ENCODE measurements around the gene CAPN12. TPM values are rescaled to one million over a fixed set of nuclear protein-coding genes. Genes with fewer than 3 reads are reported as not detected.

CAPN12 gene
- total RNA-seq, 1 experiment from 2014 or later, result 0.69 TPM

- H3K4me1 ChIP-seq (ENCODE audit: insufficient read depth, low read length, poor library complexity, severe bottlenecking), result no peaks in the 10 kb centered on the region
- POLR2A ChIA-PET (ENCODE audit: low non-redundant PET), result no interaction called here
- H3K4me3 ChIP-seq (ENCODE audit: low read depth, low read length, poor library complexity, severe bottlenecking), result no peak overlapping the region
- no peaks in the 10 kb centered on the region for H3K9me3 ChIP-seq (ENCODE audit: low read depth, low read length, poor library complexity, severe bottlenecking)
- no peaks in the 10 kb centered on the region for H3K27me3 ChIP-seq (replicated peaks; ENCODE audit: insufficient read depth, low read depth, low read length, poor library complexity)
- no peak overlapping the region for H3K27ac ChIP-seq (ENCODE audit: low read depth, low read length, poor library complexity, severe bottlenecking)
- no peak for DNase-seq (ENCODE audit: low spot score)
- no TSS peak for BruUV-seq (replicated peaks)
- intact Hi-C loops (cut with micrococcal nuclease; ENCODE audit: unreplicated experiment), result no loop called here
- H3K36me3 ChIP-seq (ENCODE audit: insufficient read depth, low read length, poor library complexity, severe bottlenecking), result no peaks in the 10 kb centered on the region
- CTCF ChIA-PET, result no interaction called here
- TF ChIP-seq CTCF (conservative IDR thresholded peaks at IDR 0.05; ENCODE audit: low read depth, low read length) (no peak), EZH2 (IDR thresholded peaks at IDR 0.05; ENCODE audit: borderline replicate concordance, low read depth, low read length, poor library complexity, severe bottlenecking) (no peak)
These were observed 1.4 kb downstream of the CAPN12 start for GRCh38 chr19:38742906-38743305.

DNA sequence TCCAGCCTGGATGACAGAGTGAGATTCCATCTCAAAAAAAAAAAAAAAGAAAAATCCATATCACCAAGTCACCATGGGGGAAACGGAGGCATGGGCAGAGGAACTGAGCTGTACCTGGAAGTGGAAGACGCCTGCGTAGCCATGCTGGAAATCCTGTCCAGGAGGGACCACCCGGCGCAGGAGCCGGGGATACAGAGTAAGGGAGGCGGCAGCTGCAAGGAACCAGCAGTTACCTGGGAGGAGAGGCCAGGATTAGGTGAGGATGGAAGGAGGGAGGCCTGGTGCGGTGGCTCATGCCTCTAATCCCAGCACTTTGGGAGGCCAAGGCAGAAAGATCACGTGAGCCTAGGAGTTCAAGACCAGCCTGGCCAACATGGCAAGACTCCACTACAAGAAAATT lies 2.0 kb downstream of the CAPN12 start:
- no peaks in the 10 kb centered on the region for H3K36me3 ChIP-seq (ENCODE audit: insufficient read depth, low read length, poor library complexity, severe bottlenecking)
- no peak overlapping the region for H3K4me3 ChIP-seq (ENCODE audit: low read depth, low read length, poor library complexity, severe bottlenecking)
- no peak for TF ChIP-seq CTCF (conservative IDR thresholded peaks at IDR 0.05; ENCODE audit: low read depth, low read length)
- no peak for TF ChIP-seq EZH2 (IDR thresholded peaks at IDR 0.05; ENCODE audit: borderline replicate concordance, low read depth, low read length, poor library complexity, severe bottlenecking)
- no peaks in the 10 kb centered on the region for H3K4me1 ChIP-seq (ENCODE audit: insufficient read depth, low read length, poor library complexity, severe bottlenecking)
- no peak for DNase-seq (ENCODE audit: low spot score)
- BruUV-seq (replicated peaks), result no TSS peak
- POLR2A ChIA-PET (ENCODE audit: low non-redundant PET), result no interaction called here
- CTCF ChIA-PET, result no interaction called here
- H3K9me3 ChIP-seq (ENCODE audit: low read depth, low read length, poor library complexity, severe bottlenecking), result no peaks in the 10 kb centered on the region
- intact Hi-C loops (cut with micrococcal nuclease; ENCODE audit: unreplicated experiment), result no loop called here
- H3K27me3 ChIP-seq (replicated peaks; ENCODE audit: insufficient read depth, low read depth, low read length, poor library complexity), result no peaks in the 10 kb centered on the region
- H3K27ac ChIP-seq (ENCODE audit: low read depth, low read length, poor library complexity, severe bottlenecking), result no peak overlapping the region

GRCh38 chr19:38741670-38742069 lies 2.6 kb downstream of the CAPN12 start:
- DNase-seq (ENCODE audit: low spot score), result no peak
- Histone ChIP-seq H3K36me3 (ENCODE audit: insufficient read depth, low read length, poor library complexity, severe bottlenecking) (no peaks in the 10 kb centered on the region), H3K9me3 (ENCODE audit: low read depth, low read length, poor library complexity, severe bottlenecking) (no peaks in the 10 kb centered on the region), H3K4me1 (ENCODE audit: insufficient read depth, low read length, poor library complexity, severe bottlenecking) (peaks cover under 1% of the 10 kb centered on the region), H3K4me3 (ENCODE audit: low read depth, low read length, poor library complexity, severe bottlenecking) (no peak overlapping the region), H3K27ac (ENCODE audit: low read depth, low read length, poor library complexity, severe bottlenecking) (no peak overlapping the region), H3K27me3 (replicated peaks; ENCODE audit: insufficient read depth, low read depth, low read length, poor library complexity) (no peaks in the 10 kb centered on the region)
- BruUV-seq (replicated peaks), result no TSS peak
- ChIA-PET CTCF (no interaction called here), POLR2A (ENCODE audit: low non-redundant PET) (no interaction called here)
- intact Hi-C loops (cut with micrococcal nuclease; ENCODE audit: unreplicated experiment), result no loop called here
- no peak for TF ChIP-seq CTCF (conservative IDR thresholded peaks at IDR 0.05; ENCODE audit: low read depth, low read length)
- TF ChIP-seq EZH2 (IDR thresholded peaks at IDR 0.05; ENCODE audit: borderline replicate concordance, low read depth, low read length, poor library complexity, severe bottlenecking), result no peak
